ENCODE measurements around the gene MTA3.

Gene MTA3

DNA sequence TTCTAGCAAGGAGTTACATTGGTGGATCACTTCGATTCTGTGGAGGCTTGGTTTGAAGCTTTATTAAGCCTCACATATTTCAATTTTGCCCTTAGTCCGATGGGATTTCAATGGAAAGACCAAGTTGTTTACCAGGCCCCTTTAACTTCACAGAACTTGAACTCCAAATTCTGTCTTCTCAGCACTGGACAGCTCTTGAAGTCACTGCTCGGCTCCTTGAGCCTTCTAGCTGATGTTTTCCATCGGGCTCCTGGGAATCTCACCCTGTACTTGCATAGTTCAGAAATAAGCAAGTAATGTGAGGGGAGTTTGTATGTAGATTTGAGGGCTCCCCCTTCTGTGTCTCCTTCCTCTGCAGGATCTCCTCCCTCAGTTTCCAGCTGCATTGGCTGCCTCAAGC is 180.4 kb downstream of the MTA3 start:
- H3K9me3 ChIP-seq (ENCODE audit: insufficient read depth, low read length): 0 out of 2 replicates have a peak, but pooled peaks cover 2% of the 10 kb centered on the region
- no peak for DNase-seq (ENCODE audit: low read depth, low spot score)

DNA sequence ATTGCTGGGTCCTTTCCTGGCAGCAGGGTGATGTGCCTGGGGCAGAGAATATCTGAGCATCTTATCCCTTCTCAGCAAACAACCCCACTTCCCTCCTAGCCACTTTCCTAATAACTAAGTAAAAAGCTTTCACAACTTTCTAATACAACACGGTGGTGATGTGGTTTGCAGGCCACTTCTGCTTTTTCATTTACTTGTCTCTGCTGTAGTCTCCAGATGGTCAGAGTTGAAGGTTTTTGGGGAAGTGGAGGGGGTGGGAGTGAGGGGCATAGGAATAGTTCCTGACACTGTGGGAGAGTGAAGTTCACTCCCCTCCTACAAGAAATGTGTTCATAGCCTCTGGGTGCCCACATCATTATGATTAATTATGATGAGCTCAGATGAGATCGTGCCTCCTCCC is 183.9 kb downstream of the MTA3 start:
- H3K9ac ChIP-seq (ENCODE audit: insufficient read length, low read depth): no peak overlapping the region
- no peaks in the 10 kb centered on the region for H3K36me3 ChIP-seq (ENCODE audit: insufficient read depth, insufficient read length, low read length)
- H3K9me3 ChIP-seq (ENCODE audit: insufficient read depth, low read length): no peaks in the 10 kb centered on the region
- H3K4me3 ChIP-seq (ENCODE audit: insufficient read length, low read depth): no peak overlapping the region
- H3K27me3 ChIP-seq (ENCODE audit: insufficient read depth, insufficient read length): no peaks in the 10 kb centered on the region
- DNase-seq (ENCODE audit: low read depth, low spot score): no peak
- TF ChIP-seq ZNF274 (IDR thresholded peaks at IDR 0.05; ENCODE audit: low read depth, low read length): no peak
- no peak for TF ChIP-seq SUZ12 (IDR thresholded peaks at IDR 0.05; ENCODE audit: extremely low read depth, insufficient read depth, insufficient read length)
- no peak for TF ChIP-seq YY1 (IDR thresholded peaks at IDR 0.05; ENCODE audit: insufficient read depth, insufficient read length)
- peaks cover 11% of the 10 kb centered on the region for H3K4me1 ChIP-seq (ENCODE audit: insufficient read depth, insufficient read length)

More for the DNA sequence above, 180.4 kb downstream of the MTA3 start:
- Histone ChIP-seq H3K27me3 (ENCODE audit: insufficient read depth, insufficient read length) (no peaks in the 10 kb centered on the region), H3K9ac (ENCODE audit: insufficient read length, low read depth) (no peak overlapping the region), H3K4me3 (ENCODE audit: insufficient read length, low read depth) (no peak overlapping the region), H3K36me3 (ENCODE audit: insufficient read depth, insufficient read length, low read length) (no peaks in the 10 kb centered on the region), H3K4me1 (ENCODE audit: insufficient read depth, insufficient read length) (no peaks in the 10 kb centered on the region)
- TF ChIP-seq YY1 (IDR thresholded peaks at IDR 0.05; ENCODE audit: insufficient read depth, insufficient read length) (no peak), SUZ12 (IDR thresholded peaks at IDR 0.05; ENCODE audit: extremely low read depth, insufficient read depth, insufficient read length) (no peak), ZNF274 (IDR thresholded peaks at IDR 0.05; ENCODE audit: low read depth, low read length) (no peak)

DNA sequence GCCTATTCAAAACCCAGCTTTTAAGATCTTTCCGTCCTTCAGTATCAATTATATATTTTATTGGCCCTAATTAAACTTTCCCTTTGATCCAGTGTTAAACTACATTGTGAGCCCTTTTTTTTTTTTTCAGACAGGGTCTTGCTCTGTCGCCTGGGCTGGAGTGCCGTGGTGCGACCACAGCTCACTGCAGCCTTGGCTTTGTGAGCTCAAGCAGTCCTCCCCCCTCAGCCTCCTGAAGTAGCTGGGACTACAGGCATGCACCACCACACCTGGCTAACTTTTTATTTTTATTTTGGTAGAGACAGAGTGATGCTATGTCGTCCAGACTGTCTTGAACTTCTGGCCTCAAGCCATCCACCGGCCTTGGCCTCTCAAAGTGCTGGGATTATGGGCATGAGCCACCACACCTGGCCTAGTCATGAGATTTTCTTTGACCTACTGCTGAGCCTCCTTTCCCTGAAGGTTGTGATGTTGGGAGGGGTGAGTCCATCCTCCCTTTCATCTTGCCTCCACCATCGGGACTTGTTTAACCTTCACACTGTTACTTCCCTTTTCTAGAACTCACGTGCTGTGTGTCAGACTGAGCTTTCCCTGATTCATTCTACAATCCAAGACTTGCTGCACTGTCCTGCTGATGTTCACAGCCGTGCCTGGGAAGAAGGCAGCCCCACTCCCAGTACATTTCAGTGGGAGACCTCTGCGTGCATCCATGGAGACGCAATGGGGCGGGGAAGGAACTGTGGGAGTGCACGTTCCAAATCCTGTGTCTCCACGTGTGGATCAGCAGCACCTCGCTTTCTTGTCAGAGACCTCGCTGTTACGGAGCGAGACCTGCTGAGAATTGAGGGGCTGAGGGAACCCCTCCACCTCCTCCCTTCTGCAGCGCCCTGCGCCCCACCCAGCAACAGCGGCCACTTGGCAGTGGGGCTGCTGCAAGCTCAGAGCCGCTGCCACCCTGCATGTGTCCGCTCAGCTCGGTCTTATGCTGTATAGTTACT is 184.7 kb downstream of the MTA3 start:
- H3K4me3 ChIP-seq (ENCODE audit: insufficient read length, low read depth): no peak overlapping the region
- no peaks in the 10 kb centered on the region for H3K36me3 ChIP-seq (ENCODE audit: insufficient read depth, insufficient read length, low read length)
- H3K9me3 ChIP-seq (ENCODE audit: insufficient read depth, low read length): no peaks in the 10 kb centered on the region
- H3K27me3 ChIP-seq (ENCODE audit: insufficient read depth, insufficient read length): no peaks in the 10 kb centered on the region
- no peak overlapping the region for H3K9ac ChIP-seq (ENCODE audit: insufficient read length, low read depth)
- no peak for DNase-seq (ENCODE audit: low read depth, low spot score)
- TF ChIP-seq ZNF274 (IDR thresholded peaks at IDR 0.05; ENCODE audit: low read depth, low read length): no peak
- TF ChIP-seq YY1 (IDR thresholded peaks at IDR 0.05; ENCODE audit: insufficient read depth, insufficient read length): no peak
- TF ChIP-seq SUZ12 (IDR thresholded peaks at IDR 0.05; ENCODE audit: extremely low read depth, insufficient read depth, insufficient read length): no peak
- H3K4me1 ChIP-seq (ENCODE audit: insufficient read depth, insufficient read length): peaks cover 11% of the 10 kb centered on the region

DNA sequence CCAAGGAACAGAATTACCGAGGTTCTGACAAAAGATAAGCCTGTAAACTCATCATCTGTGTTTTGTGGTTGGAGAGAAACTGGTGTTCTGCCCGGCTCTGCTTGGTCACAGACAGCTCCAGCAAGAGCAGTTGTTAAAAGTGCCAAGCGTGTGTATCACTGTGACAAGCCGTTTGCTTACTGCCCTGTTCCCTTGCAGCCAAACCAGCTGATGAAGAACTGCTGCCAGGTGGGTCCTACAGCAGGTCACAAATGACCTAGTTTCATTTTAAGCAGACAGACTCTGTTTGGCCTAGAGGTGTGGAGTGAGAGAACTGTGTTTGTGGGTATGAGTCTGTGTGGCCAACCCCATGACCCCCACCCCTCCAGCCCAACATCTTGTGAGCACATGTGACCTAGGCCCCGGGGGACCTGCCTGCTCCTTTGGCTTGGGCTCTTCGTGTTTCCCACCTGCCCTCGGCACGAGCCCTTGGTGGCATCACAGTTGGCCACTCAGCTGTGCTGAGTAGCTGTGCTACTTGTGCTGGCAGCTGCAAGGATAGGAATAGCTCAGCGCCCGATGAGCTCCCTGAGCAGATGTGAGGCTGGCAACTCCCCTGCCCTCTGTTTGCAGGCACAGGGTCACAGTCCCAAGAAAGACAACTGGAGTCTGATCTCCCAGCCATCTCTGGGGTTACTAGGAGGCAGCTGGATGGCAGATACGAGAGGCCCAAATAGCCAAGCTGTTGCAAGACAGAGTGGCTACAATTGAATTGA is 185.8 kb downstream of the MTA3 start:
- no peaks in the 10 kb centered on the region for H3K9me3 ChIP-seq (ENCODE audit: insufficient read depth, low read length)
- no peaks in the 10 kb centered on the region for H3K36me3 ChIP-seq (ENCODE audit: insufficient read depth, insufficient read length, low read length)
- no peak overlapping the region for H3K9ac ChIP-seq (ENCODE audit: insufficient read length, low read depth)
- H3K27me3 ChIP-seq (ENCODE audit: insufficient read depth, insufficient read length): no peaks in the 10 kb centered on the region
- peaks cover 11% of the 10 kb centered on the region for H3K4me1 ChIP-seq (ENCODE audit: insufficient read depth, insufficient read length)
- DNase-seq (ENCODE audit: low read depth, low spot score): no peak
- TF ChIP-seq SUZ12 (IDR thresholded peaks at IDR 0.05; ENCODE audit: extremely low read depth, insufficient read depth, insufficient read length) (no peak), ZNF274 (IDR thresholded peaks at IDR 0.05; ENCODE audit: low read depth, low read length) (no peak), YY1 (IDR thresholded peaks at IDR 0.05; ENCODE audit: insufficient read depth, insufficient read length) (no peak)
- H3K4me3 ChIP-seq (ENCODE audit: insufficient read length, low read depth): no peak overlapping the region

- no peak for DNase-seq (ENCODE audit: low read depth, low spot score)
- H3K27me3 ChIP-seq (ENCODE audit: insufficient read depth, insufficient read length): no peaks in the 10 kb centered on the region
- no peak overlapping the region for H3K9ac ChIP-seq (ENCODE audit: insufficient read length, low read depth)
- peaks cover 11% of the 10 kb centered on the region for H3K4me1 ChIP-seq (ENCODE audit: insufficient read depth, insufficient read length)
- TF ChIP-seq ZNF274 (IDR thresholded peaks at IDR 0.05; ENCODE audit: low read depth, low read length) (no peak), YY1 (IDR thresholded peaks at IDR 0.05; ENCODE audit: insufficient read depth, insufficient read length) (no peak), SUZ12 (IDR thresholded peaks at IDR 0.05; ENCODE audit: extremely low read depth, insufficient read depth, insufficient read length) (no peak)
- no peak overlapping the region for H3K4me3 ChIP-seq (ENCODE audit: insufficient read length, low read depth)
- H3K9me3 ChIP-seq (ENCODE audit: insufficient read depth, low read length): no peaks in the 10 kb centered on the region
- H3K36me3 ChIP-seq (ENCODE audit: insufficient read depth, insufficient read length, low read length): no peaks in the 10 kb centered on the region
Measured at GRCh38 chr2:42754776-42755140, 186.3 kb downstream of the MTA3 start.

DNA sequence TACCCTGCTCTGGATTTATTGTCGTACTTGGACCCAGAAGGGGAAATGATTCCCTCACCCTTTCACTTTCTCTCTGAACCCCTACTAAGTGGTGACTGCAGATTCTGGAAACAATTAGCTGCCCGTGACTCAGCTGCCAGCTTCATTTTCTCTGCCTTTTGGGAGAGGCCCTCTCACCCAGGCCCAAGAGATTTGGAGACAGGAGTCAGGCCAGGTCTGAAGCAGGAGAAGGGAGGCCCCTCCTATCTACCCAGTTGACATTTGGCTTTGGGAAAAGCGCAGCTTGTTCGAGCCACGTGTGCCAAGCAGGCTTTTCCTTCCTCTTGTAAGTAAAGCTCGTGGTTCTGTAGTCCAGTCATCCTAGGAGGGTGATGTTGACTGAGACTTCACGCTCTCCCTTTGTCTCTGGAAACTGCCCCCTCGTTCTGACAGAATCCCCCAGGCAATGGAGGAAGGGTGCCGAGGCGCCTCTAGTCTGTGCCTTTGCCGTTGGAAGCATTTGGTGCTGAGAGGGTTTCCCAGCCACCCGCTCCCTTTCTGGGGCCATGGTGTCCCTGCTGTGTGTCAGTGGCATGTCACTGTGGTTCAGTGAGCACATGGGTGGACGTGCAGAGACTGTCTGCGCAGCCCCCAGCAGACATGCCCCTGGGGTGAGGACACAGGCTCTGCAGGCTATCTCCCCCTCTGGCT is 186.9 kb downstream of the MTA3 start:
- H3K36me3 ChIP-seq (ENCODE audit: insufficient read depth, insufficient read length, low read length): no peaks in the 10 kb centered on the region
- no peak overlapping the region for H3K4me3 ChIP-seq (ENCODE audit: insufficient read length, low read depth)
- H3K9me3 ChIP-seq (ENCODE audit: insufficient read depth, low read length): no peaks in the 10 kb centered on the region
- no peaks in the 10 kb centered on the region for H3K27me3 ChIP-seq (ENCODE audit: insufficient read depth, insufficient read length)
- peak overlapping the region; percentile 50 for H3K9ac ChIP-seq (ENCODE audit: insufficient read length, low read depth)
- no peak for TF ChIP-seq YY1 (IDR thresholded peaks at IDR 0.05; ENCODE audit: insufficient read depth, insufficient read length)
- TF ChIP-seq ZNF274 (IDR thresholded peaks at IDR 0.05; ENCODE audit: low read depth, low read length): no peak
- TF ChIP-seq SUZ12 (IDR thresholded peaks at IDR 0.05; ENCODE audit: extremely low read depth, insufficient read depth, insufficient read length): no peak
- DNase-seq (ENCODE audit: low read depth, low spot score): no peak
- H3K4me1 ChIP-seq (ENCODE audit: insufficient read depth, insufficient read length): peaks cover 11% of the 10 kb centered on the region
